Psoas muscle (tissue), 8 donors: Measurements from ENCODE around the gene FUT3. TPM values are rescaled to one million over a fixed set of nuclear protein-coding genes. Genes with fewer than 3 reads are reported as not detected.
A peak's percentile ranks its signal among the peaks of the same experiment; 100 is the strongest.

Experiments
- ATAC-seq, 4 donors: fragments of 200-7000 bp; cut with Tn5 transposase; one replicate each; pipeline ENCODE4 v1.9.1; 2020; ENCODE audit warnings: moderate library complexity in 3 of 4, mild to moderate bottlenecking in 2 of 4
- DNase-seq, 2 donors: peaks; one replicate each; pipeline ENCODE4 v3.0.0-alpha.2; 2020
- H3K27ac ChIP-seq: fragments of 200-600 bp; one replicate; pipeline ENCODE4 v1.8.0; 2022
- H3K27me3 ChIP-seq, 3 donors: fragments of 200-600 bp in 1 of 3; one replicate each; pipeline versions ENCODE4 v1.6.1 to v1.8.0; 2013 to 2022; ENCODE audit warnings: low read length in 2 of 3, mild to moderate bottlenecking in 2 of 3, moderate library complexity in 1 of 3; ENCODE audit not compliant: insufficient read depth in 3 of 3
- H3K36me3 ChIP-seq, 2 donors: fragments of 200-600 bp in 1 of 2; one replicate each; pipeline versions ENCODE4 v1.6.1 to v1.8.0; 2013 to 2022; ENCODE audit warnings: low read depth in 1 of 2, mild to moderate bottlenecking in 1 of 2, moderate library complexity in 1 of 2; ENCODE audit not compliant: insufficient read depth in 1 of 2
- H3K4me1 ChIP-seq: fragments of 200-600 bp; one replicate; pipeline ENCODE4 v1.8.0; 2022
- H3K4me3 ChIP-seq: fragments of 200-600 bp; one replicate; pipeline ENCODE4 v1.8.0; 2022; ENCODE audit warnings: mild to moderate bottlenecking
- H3K9me3 ChIP-seq: fragments of 200-600 bp; one replicate; pipeline ENCODE4 v1.8.0; 2022
- WGBS, 3 donors: extraction: QIAGEN DNeasy Blood & Tissue Kit; methylation state at CpG; one replicate each; pipeline versions ENCODE4 v1.1.6 to v1.1.7; 2013; 5-methylcytosine and 5-hydroxymethylcytosine counted together
- intact Hi-C, 2 donors: fragments of 100-400 bp; cut with DNase I; formaldehyde crosslinking; loops; one replicate each; pipeline versions ENCODE4 v1.11.0 to v1.14.2; 2022
- polyA plus RNA-seq, 3 donors: library from polyadenylated mRNA; stranded (reverse); fragments of 200-250 nt; gene quantifications; one replicate each; pipeline ENCODE4 v1.2.3, GENCODE V29; 2013
- total RNA-seq, 4 donors: library from RNA; stranded (reverse); fragmentation: NEBNext Ultra II Directional in 2 of 4; extraction: Animal tissue kit (Norgen Biotek cat#: 25700) in 2 of 4; gene quantifications; one replicate each; pipeline versions ENCODE4 v1.2.1 to v1.2.4, GENCODE V29; 2021 to 2023
- TF ChIP-seq, protein P1 (sequence below): fragments of 200-600 bp; IDR thresholded peaks from one replicate; pipeline ENCODE4 v1.8.0; 2022; ENCODE audit warnings: antibody characterized with exemption
- donor health status: healthy with polysubstance abuse.
- donor health status: DM: no; HTN: no; CAD: no; lungs with moderate emphysema.
- donor health status: Bipolar disorder and iron deficiency.
- donor health status: healthy.
- donor health status: DM: yes; HTN: yes; CAD: no.
- donor health status: DM: no; HTN: no; CAD: no.
- donor health status: DM: no; HTN: no; CAD: no.
- donor health status: DM: yes; HTN: yes; CAD: no.

Gene FUT3
- total and polyA plus RNA-seq, 7 donors, result 0.03 to 0.19 TPM; not detected in 5

GRCh38 chr19:5827891-5828660 lies 23.2 kb downstream of the FUT3 start:
- ATAC-seq (peak; percentile 39 to 73 (median 58)), DNase-seq (peak; percentile 79 to 87)
- H3K27ac ChIP-seq, result no peak overlapping the region
- no peaks in the 10 kb centered on the region for H3K36me3 ChIP-seq
- H3K4me1 ChIP-seq, result no peaks in the 10 kb centered on the region
- H3K27me3 ChIP-seq, result peaks cover 0 to 88% (median 30%) of the 10 kb centered on the region in 3 donors
- H3K9me3 ChIP-seq, result no peaks in the 10 kb centered on the region
- intact Hi-C loops, result no loop called here
- H3K4me3 ChIP-seq, result peak overlapping the region; percentile 52
- TF ChIP-seq, protein P1, sequence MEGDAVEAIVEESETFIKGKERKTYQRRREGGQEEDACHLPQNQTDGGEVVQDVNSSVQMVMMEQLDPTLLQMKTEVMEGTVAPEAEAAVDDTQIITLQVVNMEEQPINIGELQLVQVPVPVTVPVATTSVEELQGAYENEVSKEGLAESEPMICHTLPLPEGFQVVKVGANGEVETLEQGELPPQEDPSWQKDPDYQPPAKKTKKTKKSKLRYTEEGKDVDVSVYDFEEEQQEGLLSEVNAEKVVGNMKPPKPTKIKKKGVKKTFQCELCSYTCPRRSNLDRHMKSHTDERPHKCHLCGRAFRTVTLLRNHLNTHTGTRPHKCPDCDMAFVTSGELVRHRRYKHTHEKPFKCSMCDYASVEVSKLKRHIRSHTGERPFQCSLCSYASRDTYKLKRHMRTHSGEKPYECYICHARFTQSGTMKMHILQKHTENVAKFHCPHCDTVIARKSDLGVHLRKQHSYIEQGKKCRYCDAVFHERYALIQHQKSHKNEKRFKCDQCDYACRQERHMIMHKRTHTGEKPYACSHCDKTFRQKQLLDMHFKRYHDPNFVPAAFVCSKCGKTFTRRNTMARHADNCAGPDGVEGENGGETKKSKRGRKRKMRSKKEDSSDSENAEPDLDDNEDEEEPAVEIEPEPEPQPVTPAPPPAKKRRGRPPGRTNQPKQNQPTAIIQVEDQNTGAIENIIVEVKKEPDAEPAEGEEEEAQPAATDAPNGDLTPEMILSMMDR, result no peak
- 0 to 1% (median 1%) methylated on average over 63 to 91 of the region's 91 CpGs for WGBS, 3 donors

GRCh38 chr19:5827342-5827890 lies 23.8 kb downstream of the FUT3 start:
- no peak overlapping the region for H3K27ac ChIP-seq
- no peaks in the 10 kb centered on the region for H3K9me3 ChIP-seq
- 12 to 19% (median 17%) methylated on average over 16 to 37 of the region's 37 CpGs for WGBS, 3 donors
- peaks cover 0 to 86% (median 32%) of the 10 kb centered on the region in 3 donors for H3K27me3 ChIP-seq
- ATAC-seq (no peak), DNase-seq (no peak)
- peak overlapping the region; percentile 52 for H3K4me3 ChIP-seq
- intact Hi-C loops, result no loop called here
- TF ChIP-seq, protein P1, result no peak
- H3K4me1 ChIP-seq, result no peaks in the 10 kb centered on the region
- no peaks in the 10 kb centered on the region for H3K36me3 ChIP-seq

DNA sequence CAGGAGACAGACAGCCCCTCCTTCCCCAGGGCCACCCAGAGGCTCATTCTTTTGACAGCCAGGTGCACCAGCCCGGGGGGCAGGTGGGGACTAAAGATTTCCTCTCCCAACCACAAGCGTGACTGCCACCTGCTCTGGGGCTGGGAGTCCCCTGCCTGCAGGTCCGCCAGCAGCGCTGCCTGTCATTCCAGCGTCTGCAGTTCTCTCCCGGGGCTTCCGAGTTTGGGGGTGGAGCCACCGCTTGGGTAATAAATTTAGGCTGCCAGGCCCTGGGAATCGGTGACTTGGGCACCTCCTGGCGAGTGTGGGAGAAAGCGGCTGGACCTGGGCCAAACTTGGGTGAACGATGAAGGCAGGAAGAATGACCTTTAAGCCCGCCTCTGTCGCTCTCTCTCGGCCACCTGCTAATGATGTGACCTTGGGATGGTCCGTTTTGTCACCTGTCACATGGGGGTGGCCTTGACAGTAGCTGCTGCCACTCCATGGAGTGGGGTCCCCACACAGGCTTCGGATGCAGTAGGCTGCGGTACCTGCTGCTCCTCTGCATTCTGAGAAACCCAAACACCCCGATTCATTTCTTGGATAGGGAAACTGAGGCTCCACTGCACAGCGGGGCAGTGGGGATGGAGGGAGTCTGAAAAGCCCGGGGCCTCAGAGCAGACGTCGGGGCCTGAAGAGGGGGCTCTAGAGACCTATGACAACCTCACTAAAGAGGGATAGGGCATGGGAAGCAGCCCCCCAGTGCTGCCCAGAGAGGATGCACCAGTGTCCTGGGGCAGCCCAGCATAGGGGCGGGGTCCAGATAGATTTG lies 24.5 kb downstream of the FUT3 start:
- intact Hi-C loops, result no loop called here
- H3K4me1 ChIP-seq, result no peaks in the 10 kb centered on the region
- H3K9me3 ChIP-seq, result no peaks in the 10 kb centered on the region
- no peak for ATAC-seq
- TF ChIP-seq, protein P1, result no peak
- DNase-seq, result peak in 1 of 2 donors; percentile 40
- H3K36me3 ChIP-seq, result no peaks in the 10 kb centered on the region
- H3K27ac ChIP-seq, result no peak overlapping the region
- peaks cover 0 to 84% (median 32%) of the 10 kb centered on the region in 3 donors for H3K27me3 ChIP-seq
- WGBS, 3 donors, result 13 to 15% (median 14%) methylated on average over 22 to 24 of the region's 24 CpGs
- no peak overlapping the region for H3K4me3 ChIP-seq

DNA sequence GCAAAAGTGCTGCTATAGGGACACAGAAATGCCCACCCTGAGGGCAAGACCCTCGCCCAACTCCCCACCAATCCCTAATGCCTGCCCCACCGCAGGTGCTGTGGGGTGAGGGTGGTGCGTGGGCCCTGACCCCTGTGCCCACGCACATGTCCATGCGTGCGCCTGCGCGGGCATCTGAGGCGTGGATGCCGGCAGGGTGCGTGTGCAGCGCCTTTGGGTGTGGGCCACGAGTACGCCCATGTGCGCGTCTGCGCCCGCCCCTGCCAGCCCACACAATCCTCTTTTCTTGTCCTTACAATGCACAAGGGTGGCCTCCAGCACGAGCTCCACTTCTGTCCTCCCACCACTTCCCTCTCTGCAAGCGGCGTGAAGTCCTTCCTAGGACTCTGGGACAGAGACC lies 26.1 kb downstream of the FUT3 start:
- intact Hi-C loops, result no loop called here

More for the DNA sequence above, 26.1 kb downstream of the FUT3 start:
- TF ChIP-seq, protein P1, result no peak
- ATAC-seq, result no peak
- Histone ChIP-seq H3K27me3 (peaks cover 0 to 76% (median 32%) of the 10 kb centered on the region in 3 donors), H3K36me3 (no peaks in the 10 kb centered on the region), H3K9me3 (no peaks in the 10 kb centered on the region), H3K4me3 (no peak overlapping the region), H3K4me1 (no peaks in the 10 kb centered on the region), H3K27ac (no peak overlapping the region)
- DNase-seq, result no peak
- WGBS, 3 donors, result 86 to 90% (median 88%) methylated on average over 18 to 21 of the region's 21 CpGs
